SIG-M5 treated with dmso at 0.1 percent for 504 hours (cell line): Measurements from ENCODE around the gene SSH2.
"Not testable (repeated sequence)": the region's sequence is repeated elsewhere in the genome, so short reads cannot be mapped to it uniquely, and the experiment has no call there.

Experiments
- DNase-seq: peaks from one replicate; lab custom pipeline; 2025; ENCODE audit not compliant: unreplicated experiment; lab: John Stamatoyannopoulos, UW

The SSH2 gene

GRCh38 chr17:29881256-29881655, 48.8 kb downstream of the SSH2 start:
- no peak for DNase-seq

GRCh38 chr17:29880031-29880430, 50.0 kb downstream of the SSH2 start:
- no peak for DNase-seq

- no peak for DNase-seq
These were observed 55.0 kb downstream of the SSH2 start for GRCh38 chr17:29874931-29875596.

- DNase-seq: peak; percentile 15
These were observed 55.7 kb downstream of the SSH2 start for GRCh38 chr17:29874358-29874757.

GRCh38 chr17:29873476-29873875, 56.6 kb downstream of the SSH2 start:
- no peak for DNase-seq

GRCh38 chr17:29870836-29871465, 59.1 kb downstream of the SSH2 start:
- DNase-seq: no peak

GRCh38 chr17:29867643-29868181, 62.3 kb downstream of the SSH2 start:
- no peak for DNase-seq

- no peak for DNase-seq
These were observed 63.2 kb downstream of the SSH2 start for GRCh38 chr17:29866746-29867404.

- DNase-seq: no peak
These were observed 65.4 kb downstream of the SSH2 start for GRCh38 chr17:29864615-29865014.

GRCh38 chr17:29864123-29864522, 65.9 kb downstream of the SSH2 start:
- DNase-seq: not testable (repeated sequence)

- DNase-seq: no peak
These were observed 67.1 kb downstream of the SSH2 start for GRCh38 chr17:29862951-29863350.

- no peak for DNase-seq
These were observed 67.9 kb downstream of the SSH2 start for GRCh38 chr17:29862127-29862526.

GRCh38 chr17:29859445-29859844, 70.6 kb downstream of the SSH2 start:
- not testable (repeated sequence) for DNase-seq

GRCh38 chr17:29857823-29858222, 72.2 kb downstream of the SSH2 start:
- DNase-seq: no peak

- not testable (repeated sequence) for DNase-seq
These were observed 72.9 kb downstream of the SSH2 start for GRCh38 chr17:29857105-29857504.

GRCh38 chr17:29855686-29856085, 74.3 kb downstream of the SSH2 start:
- DNase-seq: peak; percentile 54

- DNase-seq: no peak
These were observed 81.3 kb downstream of the SSH2 start for GRCh38 chr17:29848737-29849136.

- DNase-seq: no peak
These were observed 82.3 kb downstream of the SSH2 start for GRCh38 chr17:29847527-29848400.

- no peak for DNase-seq
These were observed 82.9 kb downstream of the SSH2 start for GRCh38 chr17:29847118-29847517.

GRCh38 chr17:29846298-29846697, 83.7 kb downstream of the SSH2 start:
- no peak for DNase-seq
